GM21367 (cell line): ENCODE measurements around the gene SIVA1.

ENCODE experiments used
- ATAC-seq: cut with Tn5 transposase; IDR thresholded peaks from one replicate; pipeline ENCODE4 v1.9.1; 2021; ENCODE audit not compliant: unreplicated experiment

SIVA1 gene

DNA sequence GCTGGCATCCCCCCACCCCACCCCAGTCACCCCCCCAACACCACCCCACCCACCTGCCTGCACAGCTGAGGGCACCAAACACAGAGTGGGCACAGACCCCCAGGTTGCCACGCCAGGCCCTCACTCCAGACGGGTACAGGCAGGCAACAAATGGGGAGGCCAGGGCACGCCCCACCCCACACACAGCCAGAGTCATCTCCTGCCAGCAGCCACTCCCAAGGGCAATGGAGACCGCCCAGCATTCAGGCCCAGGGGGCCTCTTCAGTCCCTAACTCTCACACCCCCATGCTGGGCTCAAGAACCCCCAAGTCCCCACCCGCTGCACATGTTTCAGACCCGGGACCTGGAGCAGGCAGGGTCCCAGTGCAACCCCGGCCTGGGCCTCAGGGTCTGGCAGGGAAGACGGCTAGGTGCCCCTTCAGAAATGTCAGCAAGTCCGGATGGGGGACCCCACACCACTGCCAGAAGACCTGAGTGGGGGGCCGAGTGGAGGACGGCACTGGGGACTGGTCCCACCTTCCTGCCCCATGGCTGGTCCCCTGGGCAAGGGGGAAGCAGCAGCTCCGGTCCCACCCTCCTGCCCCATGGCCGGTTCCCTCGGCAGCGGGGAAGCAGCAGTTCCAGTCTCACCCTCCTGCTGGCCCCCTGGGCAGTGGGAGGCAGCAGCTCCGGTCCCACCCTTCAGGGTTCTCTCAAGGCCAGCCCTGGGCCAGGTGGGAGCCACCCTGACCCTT lies 30.7 kb downstream of the SIVA1 start:
- no peak for ATAC-seq

DNA sequence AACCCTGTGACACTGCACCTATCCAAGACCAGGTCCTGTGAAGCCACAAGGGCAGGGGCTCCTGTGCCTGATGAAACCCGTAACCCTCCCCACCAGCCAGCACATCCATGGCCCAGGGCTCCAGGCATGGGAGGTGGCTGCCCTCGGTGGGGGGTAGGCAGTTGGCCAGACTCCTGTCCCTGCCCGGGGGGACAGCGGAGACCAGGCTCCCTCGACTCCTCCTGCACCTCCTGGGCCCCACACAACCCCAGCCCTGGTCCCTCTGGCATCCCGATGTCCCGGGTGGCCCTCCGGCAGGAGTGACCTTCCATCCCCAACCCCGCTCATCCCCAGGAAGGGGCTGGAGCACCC lies 31.2 kb downstream of the SIVA1 start:
- no peak for ATAC-seq

GRCh38 chr14:104784846-104785707 lies 32.1 kb downstream of the SIVA1 start:
- no peak for ATAC-seq

- ATAC-seq: no peak
Measured at GRCh38 chr14:104785708-104786080, 32.7 kb downstream of the SIVA1 start.

- ATAC-seq: no peak
Measured at GRCh38 chr14:104786091-104786586, 33.2 kb downstream of the SIVA1 start.

- ATAC-seq: no peak
Measured at GRCh38 chr14:104786726-104787675, 34.1 kb downstream of the SIVA1 start.

GRCh38 chr14:104787736-104788135 lies 34.8 kb downstream of the SIVA1 start:
- no peak for ATAC-seq

DNA sequence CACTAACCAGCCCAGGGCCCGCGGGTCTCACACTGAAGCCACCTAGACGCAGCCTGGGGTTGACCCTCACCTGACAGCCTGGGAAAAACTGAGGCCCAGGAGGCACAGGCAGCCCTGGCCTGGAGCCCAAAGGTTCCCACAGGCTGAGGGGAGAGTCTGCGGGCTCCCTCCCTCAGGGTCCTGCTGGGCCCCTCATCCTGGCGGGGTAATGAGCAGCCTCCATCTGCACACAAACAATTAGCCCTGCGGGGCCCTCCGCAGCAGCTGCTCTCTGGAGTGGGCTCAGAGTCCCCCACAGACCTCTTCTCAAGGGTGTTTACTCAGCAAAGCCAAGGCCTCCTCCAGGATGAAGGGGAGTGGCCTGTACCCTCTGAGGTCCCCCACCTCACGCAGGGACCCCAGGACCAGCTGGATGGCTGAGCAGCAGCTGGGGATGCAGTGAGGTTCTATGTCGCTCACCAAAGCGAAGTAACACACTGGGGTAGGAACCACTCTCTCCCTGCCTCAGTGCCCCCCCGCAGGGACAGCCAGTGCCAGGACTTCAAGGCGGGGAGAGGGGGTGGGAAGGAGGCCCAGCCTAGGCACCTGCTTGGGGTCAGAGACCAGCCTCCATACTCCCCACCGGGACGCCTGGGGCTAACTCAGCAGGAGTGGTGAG lies 35.3 kb downstream of the SIVA1 start:
- no peak for ATAC-seq

DNA sequence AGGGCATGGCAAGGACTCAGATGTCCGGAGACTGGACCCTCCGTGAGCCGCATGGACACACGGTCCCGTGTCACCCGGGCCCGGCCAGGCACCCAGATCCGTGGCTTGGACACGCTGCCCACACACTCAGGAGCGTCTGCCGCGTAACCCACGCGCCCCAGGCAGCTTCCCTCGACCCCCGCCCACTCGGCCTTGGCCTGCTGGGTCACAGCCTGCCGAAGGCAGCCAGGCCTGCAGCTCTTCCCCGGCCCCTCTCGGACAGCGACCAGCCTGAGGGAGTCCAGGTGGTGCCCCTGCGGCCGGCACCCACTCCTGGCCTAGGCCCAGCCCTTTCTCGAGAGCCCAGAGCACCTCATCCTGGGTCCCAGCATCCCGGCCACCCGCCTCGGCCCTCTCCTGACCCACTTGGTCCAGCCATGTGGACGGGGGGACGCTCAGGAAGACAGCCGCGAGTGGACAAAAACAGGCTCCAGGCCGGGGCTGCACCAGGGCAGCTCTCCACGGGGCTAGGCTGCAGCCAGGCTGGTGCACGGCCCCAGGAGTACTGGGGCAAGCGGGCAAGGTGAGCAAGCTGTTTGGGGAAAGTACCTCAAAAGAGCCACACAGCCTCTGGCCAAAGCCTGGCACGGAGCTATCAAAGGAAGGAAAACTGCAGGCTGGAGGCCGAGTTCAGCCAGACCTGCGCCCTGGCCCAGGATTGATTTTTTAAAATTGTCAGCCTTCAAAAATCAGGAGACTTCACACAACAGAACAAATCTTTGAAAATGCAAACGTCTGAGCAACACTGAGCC lies 36.1 kb downstream of the SIVA1 start:
- no peak for ATAC-seq

DNA sequence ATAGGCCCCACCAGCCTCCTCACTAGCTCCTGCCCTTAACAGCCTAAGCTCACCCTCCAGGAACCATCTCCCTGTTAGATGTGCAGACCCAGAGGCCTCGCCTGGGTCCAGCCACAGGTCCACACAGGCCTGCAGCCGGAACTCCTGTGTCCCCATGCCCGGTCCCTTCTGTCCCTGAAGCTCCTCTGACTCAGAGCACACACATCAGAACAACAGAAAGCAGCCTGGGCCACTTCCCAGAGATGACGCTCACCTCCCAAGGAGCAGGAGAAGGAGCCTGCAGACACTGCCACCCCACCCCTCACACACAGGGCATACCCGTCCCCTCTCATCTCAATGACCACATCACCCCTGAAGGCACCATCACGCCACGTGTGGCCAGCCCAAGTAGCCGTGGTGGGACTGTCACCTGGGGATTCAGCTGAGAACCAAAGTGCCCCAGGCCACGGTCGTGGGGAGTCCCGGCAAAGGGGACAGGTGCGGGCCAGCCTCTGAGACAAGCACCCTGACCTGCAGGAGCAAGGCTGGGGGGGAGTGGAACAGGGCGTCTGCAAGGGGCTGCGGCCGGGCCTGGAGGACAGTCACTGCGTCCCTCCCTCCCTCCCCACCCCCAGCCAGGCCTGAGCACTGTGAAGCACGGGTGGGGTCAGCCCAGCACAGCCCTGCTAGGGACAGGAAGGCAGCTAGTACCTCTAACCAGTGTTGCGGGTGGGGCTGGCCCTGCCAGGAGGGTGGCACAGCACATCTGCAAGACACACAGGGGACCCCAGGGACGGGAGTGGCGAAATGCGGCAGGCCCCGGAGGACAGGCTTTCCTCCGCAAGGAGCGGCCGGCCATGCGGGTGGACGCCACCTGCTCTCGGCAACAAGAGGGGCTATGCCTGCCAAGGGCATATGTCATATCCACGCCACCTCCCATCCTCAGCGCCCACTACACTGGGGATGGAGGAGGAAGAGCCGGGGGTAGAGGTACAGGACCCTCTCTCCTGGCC lies 37.1 kb downstream of the SIVA1 start:
- no peak for ATAC-seq

- no peak for ATAC-seq
Measured at GRCh38 chr14:104791425-104791824, 38.5 kb downstream of the SIVA1 start.

- no peak for ATAC-seq
Measured at GRCh38 chr14:104792101-104792884, 39.3 kb downstream of the SIVA1 start.

DNA sequence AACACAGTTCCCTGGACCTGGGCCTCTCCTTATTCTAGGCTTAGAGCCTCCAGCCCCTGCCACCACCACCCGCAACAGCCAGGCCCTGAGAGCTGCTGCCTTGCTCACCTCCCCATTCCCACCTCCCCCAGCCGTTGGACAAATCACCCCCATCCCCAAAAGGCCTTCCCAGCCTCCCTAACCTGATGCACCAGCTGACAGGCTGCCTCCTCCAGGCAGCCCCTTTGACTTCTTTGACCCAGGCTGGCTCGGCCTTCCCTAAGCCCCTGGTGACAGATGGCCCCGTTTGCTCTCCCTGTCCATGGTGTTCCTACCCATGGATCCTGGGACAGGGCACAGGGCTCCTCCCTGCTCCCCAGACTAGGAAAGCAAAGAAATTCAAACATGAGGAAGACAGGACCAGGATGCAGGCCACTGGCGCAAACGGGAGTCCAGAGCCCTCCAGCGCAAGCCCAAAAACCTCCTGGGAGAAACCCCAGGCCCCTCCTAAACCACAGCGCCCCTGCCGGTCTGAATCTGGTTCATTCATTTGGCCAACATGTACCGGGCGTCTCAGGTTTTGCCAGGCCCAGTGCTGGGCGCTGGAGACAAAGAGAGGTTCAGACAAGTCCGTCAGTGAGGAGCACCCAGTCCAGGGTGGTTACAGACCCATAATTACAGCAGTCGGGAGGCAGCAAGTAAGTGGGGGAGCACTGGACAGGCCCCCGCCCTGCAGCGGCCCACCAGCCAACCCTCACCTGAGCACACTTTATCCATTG lies 40.2 kb downstream of the SIVA1 start:
- no peak for ATAC-seq

DNA sequence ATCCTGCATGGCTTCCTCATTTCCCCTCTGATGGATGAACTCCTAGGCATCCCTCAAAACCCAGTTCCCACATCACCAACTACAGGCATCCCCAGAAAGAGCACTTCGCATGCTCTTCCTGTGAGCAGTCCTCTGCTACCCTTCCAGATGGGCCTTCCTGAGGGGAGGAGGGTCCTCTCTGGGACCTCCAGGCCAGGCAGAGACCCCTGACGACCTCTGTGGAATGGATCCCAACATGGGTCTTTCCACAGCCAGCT lies 40.7 kb downstream of the SIVA1 start:
- no peak for ATAC-seq

GRCh38 chr14:104794099-104794498 lies 41.2 kb downstream of the SIVA1 start:
- ATAC-seq: no peak

- ATAC-seq: no peak
Measured at GRCh38 chr14:104794631-104794992, 41.7 kb downstream of the SIVA1 start.

GRCh38 chr14:104794993-104795780 lies 42.2 kb downstream of the SIVA1 start, which contains the start of gene AKT1:
Gene AKT1 (minus strand): TSS chr14:104795748. CDS start chr14:104792643, 3,105 bp downstream.
- ATAC-seq: no peak
